HepG2 (cell line): ENCODE data around the gene NBPF3. TPM values are rescaled to one million over a fixed set of nuclear protein-coding genes. Genes with fewer than 3 reads are reported as not detected.

Experiments
- ERF ChIP-seq: IDR thresholded peaks from 2 replicates; pipeline ENCODE4 v1.6.1; 2018; ENCODE audit warnings: missing biosample characterization, missing genetic modification reagents
- FOSL2 ChIP-seq: sonication (generic); formaldehyde crosslinking; IDR thresholded peaks from 2 replicates; pipeline ENCODE4 v1.4.0; 2020; ENCODE audit warnings: missing genetic modification reagents
- HDAC1 ChIP-seq: sonication (generic); formaldehyde crosslinking; IDR thresholded peaks from 2 replicates; pipeline ENCODE4 v1.5.1; 2020; ENCODE audit warnings: mild to moderate bottlenecking, missing genetic modification reagents
- HES4 ChIP-seq: sonication (generic); formaldehyde crosslinking; IDR thresholded peaks from 2 replicates; pipeline ENCODE4 v1.9.0; 2021; ENCODE audit warnings: mild to moderate bottlenecking, missing genetic modification reagents, borderline replicate concordance
- KDM5A ChIP-seq: fragments of 200-600 bp; sonication (generic); IDR thresholded peaks from 2 replicates; pipeline ENCODE4 v1.7.0; 2018; ENCODE audit warnings: antibody characterized with exemption, mild to moderate bottlenecking, low read length, borderline replicate concordance
- MYC ChIP-seq: sonication (generic); formaldehyde crosslinking; IDR thresholded peaks from 2 replicates; pipeline ENCODE4 v1.9.0; 2021; ENCODE audit warnings: missing genetic modification reagents, borderline replicate concordance
- SMAD1 ChIP-seq: sonication (generic); formaldehyde crosslinking; IDR thresholded peaks from 2 replicates; pipeline ENCODE4 v1.4.0; 2020; ENCODE audit warnings: missing genetic modification reagents, low read depth, mild to moderate bottlenecking, borderline replicate concordance
- SYNCRIP ChIP-seq: fragments of 200-400 bp; formaldehyde crosslinking; IDR thresholded peaks from 2 replicates; pipeline ENCODE4 v1.6.1; 2018; ENCODE audit warnings: mild to moderate bottlenecking, low read depth, low read length; ENCODE audit not compliant: insufficient read depth
- ZFP36 ChIP-seq: fragments of 150-350 bp; IDR thresholded peaks from 2 replicates; pipeline ENCODE4 v1.6.1; 2018; ENCODE audit warnings: borderline replicate concordance, low read length, low read depth; ENCODE audit not compliant: partially characterized antibody
- ZFYVE20 ChIP-seq: sonication (generic); formaldehyde crosslinking; IDR thresholded peaks from 2 replicates; pipeline ENCODE4 v1.8.0; 2023; ENCODE audit warnings: low read depth, mild to moderate bottlenecking, moderate library complexity, missing genetic modification reagents, borderline replicate concordance
- ZNF121 ChIP-seq: sonication (generic); formaldehyde crosslinking; IDR thresholded peaks from 2 replicates; pipeline ENCODE4 v1.5.0; 2020; ENCODE audit warnings: mild to moderate bottlenecking, missing genetic modification reagents
- ZNF510 ChIP-seq: sonication (generic); formaldehyde crosslinking; IDR thresholded peaks from 2 replicates; pipeline ENCODE4 v1.4.0; 2020; ENCODE audit warnings: low read depth, mild to moderate bottlenecking, missing genetic modification reagents
- ZZZ3 ChIP-seq: sonication (generic); formaldehyde crosslinking; IDR thresholded peaks from 2 replicates; pipeline ENCODE4 v1.4.0; 2020; ENCODE audit warnings: missing genetic modification reagents, mild to moderate bottlenecking, borderline replicate concordance
- polyA plus RNA-seq, 8 experiments: library from polyadenylated mRNA; depleted of rRNA in 3 of 8; stranded (reverse) in 7 of 8; unstranded in 1 of 8; fragments of >200 nt; fragmentation: Illumina TruSeq in 4 of 8; extraction: Trizol in 4 of 8; gene quantifications; 2 replicates each; pipeline versions ENCODE4 v1.2.1 to v1.2.3, GENCODE V29; 2011 to 2016; ENCODE audit warnings: low read depth in 4 of 8, missing spikeins in 1 of 8, mixed read lengths in 1 of 8; ENCODE audit not compliant: insufficient read depth in 1 of 8
- total RNA-seq, 5 experiments: library from RNA; depleted of rRNA; stranded (reverse); fragments of >200 nt; fragmentation: Illumina TruSeq; extraction: Trizol; gene quantifications; 2 replicates each; pipeline ENCODE4 v1.2.3, GENCODE V29; 2016; ENCODE audit warnings: low read depth in 1 of 5
- TF ChIP-seq, protein P1 (sequence below): fragments of 450-650 bp; IDR thresholded peaks from 2 replicates; pipeline ENCODE4 v1.6.1; 2016
- TF ChIP-seq, protein P2 (sequence below): sonication (generic); formaldehyde crosslinking; IDR thresholded peaks from 2 replicates; pipeline ENCODE4 v1.4.0; 2020; ENCODE audit warnings: missing genetic modification reagents
- TF ChIP-seq, protein P3 (sequence below): sonication (generic); formaldehyde crosslinking; IDR thresholded peaks from 2 replicates; pipeline ENCODE4 v1.4.0; 2020; ENCODE audit warnings: missing genetic modification reagents
- TF ChIP-seq, protein P4 (sequence below): sonication (generic); IDR thresholded peaks from 2 replicates; pipeline ENCODE4 v1.6.1; 2016; ENCODE audit warnings: low read depth, borderline replicate concordance
- TF ChIP-seq, protein P5 (sequence below): sonication (generic); formaldehyde crosslinking; IDR thresholded peaks from 2 replicates; pipeline ENCODE4 v1.5.0; 2020; ENCODE audit warnings: mild to moderate bottlenecking, missing genetic modification reagents, moderate library complexity

NBPF3 gene
- total and polyA plus RNA-seq, 2 of the 13 experiments (the other 11 are each of a cell fraction or from before 2014, with no cell fraction given), result 3.5 to 4.9 TPM

DNA sequence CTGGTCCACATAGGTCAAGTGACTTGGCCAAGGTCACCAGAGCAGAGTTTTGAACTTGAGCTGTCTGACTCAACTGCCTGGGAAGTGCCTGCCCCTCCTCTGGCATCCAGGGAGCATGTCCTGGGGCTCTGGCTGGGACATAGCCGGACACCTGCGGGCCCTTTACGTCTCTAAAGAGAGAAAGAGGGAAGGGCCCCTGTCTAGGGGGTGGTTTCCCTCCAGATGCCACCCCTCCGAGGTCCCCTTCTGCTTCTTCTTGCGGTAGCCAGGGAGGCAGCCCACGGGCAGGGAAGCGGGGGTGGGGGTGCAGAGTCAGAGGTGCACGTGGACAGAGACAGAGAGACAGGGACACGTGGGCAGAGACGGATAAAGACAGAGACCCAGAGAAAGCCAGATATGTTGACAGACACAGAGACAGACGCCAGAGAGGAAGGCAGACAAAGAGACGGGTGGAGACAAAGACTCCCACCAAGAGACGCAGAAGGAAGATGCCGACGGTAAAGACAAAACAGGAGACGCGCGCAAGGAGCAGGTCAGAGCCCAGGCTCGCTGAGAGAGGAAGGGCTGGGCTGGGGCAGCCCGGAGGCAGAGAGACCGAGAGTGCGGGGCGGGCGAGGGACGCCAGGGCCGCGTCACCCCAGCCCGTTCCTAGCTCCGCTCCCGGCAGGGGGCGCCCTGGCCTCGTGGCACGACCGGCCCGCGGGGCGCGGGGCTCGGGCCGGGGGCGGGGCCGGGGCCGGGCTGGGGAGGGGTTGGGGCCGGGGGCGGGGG is 68.8 kb downstream of the NBPF3 start (continued):
- TF ChIP-seq, protein P1, sequence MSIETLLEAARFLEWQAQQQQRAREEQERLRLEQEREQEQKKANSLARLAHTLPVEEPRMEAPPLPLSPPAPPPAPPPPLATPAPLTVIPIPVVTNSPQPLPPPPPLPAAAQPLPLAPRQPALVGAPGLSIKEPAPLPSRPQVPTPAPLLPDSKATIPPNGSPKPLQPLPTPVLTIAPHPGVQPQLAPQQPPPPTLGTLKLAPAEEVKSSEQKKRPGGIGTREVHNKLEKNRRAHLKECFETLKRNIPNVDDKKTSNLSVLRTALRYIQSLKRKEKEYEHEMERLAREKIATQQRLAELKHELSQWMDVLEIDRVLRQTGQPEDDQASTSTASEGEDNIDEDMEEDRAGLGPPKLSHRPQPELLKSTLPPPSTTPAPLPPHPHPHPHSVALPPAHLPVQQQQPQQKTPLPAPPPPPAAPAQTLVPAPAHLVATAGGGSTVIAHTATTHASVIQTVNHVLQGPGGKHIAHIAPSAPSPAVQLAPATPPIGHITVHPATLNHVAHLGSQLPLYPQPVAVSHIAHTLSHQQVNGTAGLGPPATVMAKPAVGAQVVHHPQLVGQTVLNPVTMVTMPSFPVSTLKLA, result peak; percentile 71
- TF ChIP-seq SYNCRIP, result no peak
- TF ChIP-seq ZFYVE20 (CRISPR knock-in tag), result no peak
- TF ChIP-seq ZNF121 (CRISPR knock-in tag), result no peak
- TF ChIP-seq KDM5A, result no peak
- TF ChIP-seq, protein P2, sequence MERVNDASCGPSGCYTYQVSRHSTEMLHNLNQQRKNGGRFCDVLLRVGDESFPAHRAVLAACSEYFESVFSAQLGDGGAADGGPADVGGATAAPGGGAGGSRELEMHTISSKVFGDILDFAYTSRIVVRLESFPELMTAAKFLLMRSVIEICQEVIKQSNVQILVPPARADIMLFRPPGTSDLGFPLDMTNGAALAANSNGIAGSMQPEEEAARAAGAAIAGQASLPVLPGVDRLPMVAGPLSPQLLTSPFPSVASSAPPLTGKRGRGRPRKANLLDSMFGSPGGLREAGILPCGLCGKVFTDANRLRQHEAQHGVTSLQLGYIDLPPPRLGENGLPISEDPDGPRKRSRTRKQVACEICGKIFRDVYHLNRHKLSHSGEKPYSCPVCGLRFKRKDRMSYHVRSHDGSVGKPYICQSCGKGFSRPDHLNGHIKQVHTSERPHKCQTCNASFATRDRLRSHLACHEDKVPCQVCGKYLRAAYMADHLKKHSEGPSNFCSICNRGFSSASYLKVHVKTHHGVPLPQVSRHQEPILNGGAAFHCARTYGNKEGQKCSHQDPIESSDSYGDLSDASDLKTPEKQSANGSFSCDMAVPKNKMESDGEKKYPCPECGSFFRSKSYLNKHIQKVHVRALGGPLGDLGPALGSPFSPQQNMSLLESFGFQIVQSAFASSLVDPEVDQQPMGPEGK (CRISPR knock-in tag), result peak; percentile 32; the same call in 1 of the 2 replicates
- no peak for TF ChIP-seq ZZZ3 (CRISPR knock-in tag)
- no peak for TF ChIP-seq HDAC1
- 0 out of 2 replicates have a peak, but pooled peaks have one; percentile 21 for TF ChIP-seq FOSL2 (CRISPR knock-in tag)
- TF ChIP-seq HES4, result 0 out of 2 replicates have a peak, but pooled peaks have one; percentile 45
- TF ChIP-seq, protein P3, sequence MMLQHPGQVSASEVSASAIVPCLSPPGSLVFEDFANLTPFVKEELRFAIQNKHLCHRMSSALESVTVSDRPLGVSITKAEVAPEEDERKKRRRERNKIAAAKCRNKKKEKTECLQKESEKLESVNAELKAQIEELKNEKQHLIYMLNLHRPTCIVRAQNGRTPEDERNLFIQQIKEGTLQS (CRISPR knock-in tag), result peak; percentile 29; the same call in 1 of the 2 replicates
- TF ChIP-seq MYC (CRISPR knock-in tag), result peak; percentile 50; the same call in 1 of the 2 replicates
- TF ChIP-seq SMAD1 (CRISPR knock-in tag), result no peak
- peak; percentile 52; the same call in 1 of the 2 replicates for TF ChIP-seq ERF (CRISPR knock-in tag)
- TF ChIP-seq, protein P4, sequence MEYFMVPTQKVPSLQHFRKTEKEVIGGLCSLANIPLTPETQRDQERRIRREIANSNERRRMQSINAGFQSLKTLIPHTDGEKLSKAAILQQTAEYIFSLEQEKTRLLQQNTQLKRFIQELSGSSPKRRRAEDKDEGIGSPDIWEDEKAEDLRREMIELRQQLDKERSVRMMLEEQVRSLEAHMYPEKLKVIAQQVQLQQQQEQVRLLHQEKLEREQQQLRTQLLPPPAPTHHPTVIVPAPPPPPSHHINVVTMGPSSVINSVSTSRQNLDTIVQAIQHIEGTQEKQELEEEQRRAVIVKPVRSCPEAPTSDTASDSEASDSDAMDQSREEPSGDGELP, result no peak
- no peak for TF ChIP-seq ZFP36
- TF ChIP-seq, protein P5, sequence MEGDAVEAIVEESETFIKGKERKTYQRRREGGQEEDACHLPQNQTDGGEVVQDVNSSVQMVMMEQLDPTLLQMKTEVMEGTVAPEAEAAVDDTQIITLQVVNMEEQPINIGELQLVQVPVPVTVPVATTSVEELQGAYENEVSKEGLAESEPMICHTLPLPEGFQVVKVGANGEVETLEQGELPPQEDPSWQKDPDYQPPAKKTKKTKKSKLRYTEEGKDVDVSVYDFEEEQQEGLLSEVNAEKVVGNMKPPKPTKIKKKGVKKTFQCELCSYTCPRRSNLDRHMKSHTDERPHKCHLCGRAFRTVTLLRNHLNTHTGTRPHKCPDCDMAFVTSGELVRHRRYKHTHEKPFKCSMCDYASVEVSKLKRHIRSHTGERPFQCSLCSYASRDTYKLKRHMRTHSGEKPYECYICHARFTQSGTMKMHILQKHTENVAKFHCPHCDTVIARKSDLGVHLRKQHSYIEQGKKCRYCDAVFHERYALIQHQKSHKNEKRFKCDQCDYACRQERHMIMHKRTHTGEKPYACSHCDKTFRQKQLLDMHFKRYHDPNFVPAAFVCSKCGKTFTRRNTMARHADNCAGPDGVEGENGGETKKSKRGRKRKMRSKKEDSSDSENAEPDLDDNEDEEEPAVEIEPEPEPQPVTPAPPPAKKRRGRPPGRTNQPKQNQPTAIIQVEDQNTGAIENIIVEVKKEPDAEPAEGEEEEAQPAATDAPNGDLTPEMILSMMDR (CRISPR knock-in tag), result peak; percentile 73
- TF ChIP-seq ZNF510 (CRISPR knock-in tag), result no peak
- TF ChIP-seq, all 625 proteins: peak for 15
